ENCODE data around the gene HYAL4. TPM values are rescaled to one million over a fixed set of nuclear protein-coding genes. Genes with fewer than 3 reads are reported as not detected.

HYAL4 gene
- total and polyA plus RNA-seq, 2 of the 13 experiments (the other 11 are each of a cell fraction or from before 2014, with no cell fraction given), result not detected

DNA sequence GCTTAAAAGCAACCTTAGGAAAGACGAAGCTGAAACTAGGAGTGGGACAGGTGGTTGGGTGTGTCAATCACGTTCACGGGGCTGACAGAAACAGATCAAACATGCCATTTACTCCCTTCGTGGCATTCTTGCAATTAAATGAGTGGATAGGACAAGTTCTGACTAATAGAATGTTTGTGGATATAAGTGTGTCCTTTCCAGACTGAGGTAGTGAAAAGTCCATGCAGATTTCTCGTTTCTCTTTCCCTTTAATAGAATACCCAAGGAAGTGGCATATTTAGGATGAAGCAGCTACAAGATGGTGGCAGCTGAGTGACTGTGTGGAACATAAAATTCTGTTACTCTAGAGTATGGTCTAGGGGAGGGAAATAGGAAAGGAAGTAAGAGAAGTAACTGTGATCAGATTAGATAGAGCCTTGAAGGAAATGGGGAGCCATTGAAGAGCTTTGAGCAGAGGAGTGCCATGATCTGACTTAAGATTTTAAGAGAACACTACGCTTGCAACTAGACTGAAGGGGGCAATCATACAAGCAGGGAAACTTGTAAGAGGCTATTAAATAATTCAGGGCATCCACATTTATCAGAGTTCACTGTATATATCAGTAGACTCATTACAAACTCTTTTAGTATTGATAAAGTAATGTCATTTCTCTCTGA lies 46.3 kb upstream of the HYAL4 start:
- ATAC-seq (peak; percentile 47), FAIRE-seq (no peak), DNase-seq (ENCODE audit: low spot score) (no peak)
- Histone ChIP-seq H3K9me3 (ENCODE audit: low read length) (no peaks in the 10 kb centered on the region), H3K4me2 (ENCODE audit: low read depth, low read length) (peak overlapping the region; percentile 25; the same call in 1 of the 2 replicates), H3K4me3 (replicated peaks in 1 of 3; ENCODE audit: insufficient read depth in 1 of 3, low read depth in 2 of 3, low read length in 3 of 3) (no peak overlapping the region), H3K36me3 (replicated peaks in 1 of 2; ENCODE audit: control insufficient read depth in 1 of 2, insufficient read depth in 2 of 2, low read length in 2 of 2) (no peaks in the 10 kb centered on the region), H3K79me2 (ENCODE audit: insufficient read depth, low read length) (no peaks in the 10 kb centered on the region), H3K9ac (ENCODE audit: insufficient read depth, low read depth, low read length) (no peak overlapping the region), H3K27ac (ENCODE audit: extremely low read length, insufficient read depth, low read length) (no peak overlapping the region), H2AFZ (ENCODE audit: low read length) (no peak overlapping the region), H3K4me1 (ENCODE audit: insufficient read depth, low read length) (peaks cover 40% of the 10 kb centered on the region), H4K20me1 (ENCODE audit: insufficient read depth, low read length) (no peaks in the 10 kb centered on the region), H3K27me3 (ENCODE audit: control insufficient read depth in 1 of 2, insufficient read depth in 2 of 2, low read length in 2 of 2) (no peaks in the 10 kb centered on the region)
- 9% methylated on average over 6 of the region's 6 CpGs for WGBS (ENCODE audit: low lambda C conversion rate)
- POLR2A ChIA-PET, result interaction anchor here (2.3 kb wide), 1 partner anchor 50 kb away, joined by 13 read pairs; the partner anchor contains the start of gene WASL
- TF ChIP-seq ZNF530 (CRISPR knock-in tag; IDR thresholded peaks at IDR 0.05; ENCODE audit: low read depth) (no peak), ZNF256 (CRISPR knock-in tag; conservative IDR thresholded peaks at IDR 0.05) (no peak), PHF5A (CRISPR knock-in tag; IDR thresholded peaks at IDR 0.05; ENCODE audit: low read depth, unreplicated experiment) (no peak), HNRNPK (IDR thresholded peaks at IDR 0.05; ENCODE audit: low read depth, low read length, poor library complexity, severe bottlenecking) (no peak), PREB (CRISPR knock-in tag; IDR thresholded peaks at IDR 0.05) (no peak), EEA1 (CRISPR knock-in tag; IDR thresholded peaks at IDR 0.05; ENCODE audit: borderline replicate concordance) (no peak)
- intact Hi-C loops (cut with micrococcal nuclease; ENCODE audit: unreplicated experiment) (loop anchor here (1.0 to 5.0 kb wide), 5 partner anchors 52 to 166 kb away; no protein-coding TSS in a partner anchor), in situ Hi-C loops (cut with HindIII; ENCODE audit: extremely low pct_ligation_motif_present, low pct_unique_long_range_greater_than_20kb) (no loop called here)
- no TSS peak for BruUV-seq (replicated peaks)
- CTCF ChIA-PET (ENCODE audit: low intra/inter-chr PET ratio, low total read pairs), result interaction anchor here (2.4 kb wide), 1 partner anchor 67 kb away, joined by 16 read pairs; no protein-coding TSS in a partner anchor

GRCh38 chr7:123802249-123802648 lies 42.7 kb upstream of the HYAL4 start:
- Histone ChIP-seq H3K4me3 (replicated peaks in 1 of 3; ENCODE audit: insufficient read depth in 1 of 3, low read depth in 2 of 3, low read length in 3 of 3) (no peak overlapping the region), H3K9me3 (ENCODE audit: low read length) (no peaks in the 10 kb centered on the region), H3K79me2 (ENCODE audit: insufficient read depth, low read length) (no peaks in the 10 kb centered on the region), H3K27me3 (ENCODE audit: control insufficient read depth in 1 of 2, insufficient read depth in 2 of 2, low read length in 2 of 2) (no peaks in the 10 kb centered on the region), H3K4me2 (ENCODE audit: low read depth, low read length) (no peak overlapping the region), H3K4me1 (ENCODE audit: insufficient read depth, low read length) (peaks cover 18% of the 10 kb centered on the region), H4K20me1 (ENCODE audit: insufficient read depth, low read length) (no peaks in the 10 kb centered on the region), H3K9ac (ENCODE audit: insufficient read depth, low read depth, low read length) (no peak overlapping the region), H2AFZ (ENCODE audit: low read length) (no peak overlapping the region), H3K27ac (ENCODE audit: extremely low read length, insufficient read depth, low read length) (no peak overlapping the region), H3K36me3 (replicated peaks in 1 of 2; ENCODE audit: control insufficient read depth in 1 of 2, insufficient read depth in 2 of 2, low read length in 2 of 2) (no peaks in the 10 kb centered on the region)
- ChIA-PET CTCF (ENCODE audit: low intra/inter-chr PET ratio, low total read pairs) (no interaction called here), POLR2A (no interaction called here)
- FAIRE-seq (no peak), DNase-seq (ENCODE audit: low spot score) (no peak), ATAC-seq (no peak)
- no TSS peak for BruUV-seq (replicated peaks)
- WGBS (ENCODE audit: low lambda C conversion rate), result 0% methylated on average over 1 of the region's 1 CpG
- intact Hi-C loops (cut with micrococcal nuclease; ENCODE audit: unreplicated experiment) (no loop called here), in situ Hi-C loops (cut with HindIII; ENCODE audit: extremely low pct_ligation_motif_present, low pct_unique_long_range_greater_than_20kb) (no loop called here)
- TF ChIP-seq, protein P1, sequence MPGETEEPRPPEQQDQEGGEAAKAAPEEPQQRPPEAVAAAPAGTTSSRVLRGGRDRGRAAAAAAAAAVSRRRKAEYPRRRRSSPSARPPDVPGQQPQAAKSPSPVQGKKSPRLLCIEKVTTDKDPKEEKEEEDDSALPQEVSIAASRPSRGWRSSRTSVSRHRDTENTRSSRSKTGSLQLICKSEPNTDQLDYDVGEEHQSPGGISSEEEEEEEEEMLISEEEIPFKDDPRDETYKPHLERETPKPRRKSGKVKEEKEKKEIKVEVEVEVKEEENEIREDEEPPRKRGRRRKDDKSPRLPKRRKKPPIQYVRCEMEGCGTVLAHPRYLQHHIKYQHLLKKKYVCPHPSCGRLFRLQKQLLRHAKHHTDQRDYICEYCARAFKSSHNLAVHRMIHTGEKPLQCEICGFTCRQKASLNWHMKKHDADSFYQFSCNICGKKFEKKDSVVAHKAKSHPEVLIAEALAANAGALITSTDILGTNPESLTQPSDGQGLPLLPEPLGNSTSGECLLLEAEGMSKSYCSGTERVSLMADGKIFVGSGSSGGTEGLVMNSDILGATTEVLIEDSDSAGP (CRISPR knock-in tag; IDR thresholded peaks at IDR 0.05; ENCODE audit: borderline replicate concordance), result no peak
- TF ChIP-seq HOXD1 (CRISPR knock-in tag; IDR thresholded peaks at IDR 0.05) (no peak), ZFP36 (IDR thresholded peaks at IDR 0.05; ENCODE audit: borderline replicate concordance, low read depth, low read length, partially characterized antibody) (no peak), NRL (CRISPR knock-in tag; IDR thresholded peaks at IDR 0.05; ENCODE audit: borderline replicate concordance) (no peak)
